Fibroblast of upper back skin (primary cell): ENCODE results near the gene FADS1.
A peak's percentile ranks its signal among the peaks of the same experiment; 100 is the strongest.

Source experiments
- DNase-seq: peaks from one replicate; pipeline ENCODE4 v3.0.0-alpha.2; 2013

The FADS1 gene

GRCh38 chr11:61820174-61820573, 3.4 kb upstream of the FADS1 start:
- peak; percentile 28 for DNase-seq

DNA sequence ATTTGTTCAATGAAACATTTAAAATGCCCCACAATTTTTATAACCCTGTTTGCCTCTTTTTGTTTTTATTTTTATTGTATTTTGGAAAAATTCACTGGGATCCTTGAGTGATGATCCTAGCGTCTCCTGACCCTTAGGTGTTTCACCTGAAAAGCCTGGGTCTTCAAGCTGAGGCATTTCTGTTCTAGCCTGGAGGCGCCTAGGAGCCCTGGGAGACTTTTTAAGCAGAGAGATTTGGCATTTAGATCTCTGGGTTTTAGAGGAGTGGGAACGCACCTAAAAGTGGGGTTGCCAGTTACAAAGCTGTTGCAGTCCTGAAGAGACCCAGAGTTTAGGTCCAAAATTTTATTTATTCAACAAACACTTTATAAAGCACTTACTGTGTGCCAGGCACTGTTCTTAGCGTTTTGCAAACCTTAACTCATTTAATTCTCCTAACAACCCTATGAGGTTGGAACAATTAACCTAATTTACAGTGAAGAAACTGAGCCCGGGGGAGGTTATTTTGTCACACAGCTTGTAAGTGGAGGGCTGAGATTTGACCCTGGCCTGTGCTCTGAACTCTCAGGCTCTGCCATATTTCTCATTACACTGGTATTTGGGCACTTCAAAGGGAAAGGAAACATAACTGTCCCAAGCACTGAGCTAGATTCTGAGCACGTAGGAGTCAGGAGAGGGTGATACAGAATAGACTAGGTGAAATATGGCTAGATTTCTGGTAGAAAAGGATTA, 834 bp upstream of the FADS1 start:
- no peak for DNase-seq

DNA sequence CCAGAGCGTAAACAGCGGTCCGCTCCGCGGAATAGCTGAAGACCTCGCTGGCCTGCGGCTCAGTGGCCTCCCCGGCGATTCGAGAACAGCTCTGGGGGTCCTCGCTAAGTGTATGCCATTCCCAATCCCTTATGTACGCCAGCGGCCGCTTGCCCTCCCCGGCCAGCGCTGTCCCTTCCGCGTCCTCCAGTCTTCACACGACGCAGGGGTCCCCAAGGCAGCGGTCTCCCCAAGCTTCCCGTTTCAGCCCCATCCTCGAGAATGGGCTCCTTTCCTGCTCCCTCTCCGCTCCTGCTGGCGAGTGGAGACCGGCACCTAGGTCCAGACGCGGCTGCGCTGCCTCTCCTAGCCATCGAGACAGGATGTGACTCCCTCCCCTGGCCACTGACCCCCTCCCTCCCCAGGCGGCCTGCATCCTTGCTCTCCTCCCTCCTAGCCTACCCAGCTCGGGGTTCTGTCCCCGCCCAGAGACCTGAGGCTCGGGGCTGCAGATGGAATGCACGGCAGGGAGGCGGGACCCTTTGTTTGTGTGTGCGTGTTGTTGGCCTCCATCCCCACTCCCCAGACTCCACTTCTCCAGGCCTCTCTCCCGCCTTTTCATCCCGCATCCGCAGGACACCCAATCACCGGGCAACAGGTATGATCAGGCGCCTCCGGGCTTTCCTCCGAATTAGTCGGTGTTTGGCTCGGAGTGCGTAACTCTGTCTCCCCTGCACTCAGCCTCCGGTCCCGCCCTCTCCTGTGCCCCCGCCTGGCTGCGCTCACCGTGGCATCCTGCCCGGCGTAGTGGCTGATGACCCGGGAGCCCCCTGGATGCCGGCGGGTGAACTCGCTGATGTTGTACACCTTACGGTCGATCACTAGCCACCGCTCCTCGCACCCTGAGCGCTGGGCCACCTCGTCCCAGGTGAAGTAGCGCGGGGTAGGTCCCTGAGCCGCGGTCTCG, 740 bp downstream of the FADS1 start:
- peak; percentile 70 for DNase-seq

DNA sequence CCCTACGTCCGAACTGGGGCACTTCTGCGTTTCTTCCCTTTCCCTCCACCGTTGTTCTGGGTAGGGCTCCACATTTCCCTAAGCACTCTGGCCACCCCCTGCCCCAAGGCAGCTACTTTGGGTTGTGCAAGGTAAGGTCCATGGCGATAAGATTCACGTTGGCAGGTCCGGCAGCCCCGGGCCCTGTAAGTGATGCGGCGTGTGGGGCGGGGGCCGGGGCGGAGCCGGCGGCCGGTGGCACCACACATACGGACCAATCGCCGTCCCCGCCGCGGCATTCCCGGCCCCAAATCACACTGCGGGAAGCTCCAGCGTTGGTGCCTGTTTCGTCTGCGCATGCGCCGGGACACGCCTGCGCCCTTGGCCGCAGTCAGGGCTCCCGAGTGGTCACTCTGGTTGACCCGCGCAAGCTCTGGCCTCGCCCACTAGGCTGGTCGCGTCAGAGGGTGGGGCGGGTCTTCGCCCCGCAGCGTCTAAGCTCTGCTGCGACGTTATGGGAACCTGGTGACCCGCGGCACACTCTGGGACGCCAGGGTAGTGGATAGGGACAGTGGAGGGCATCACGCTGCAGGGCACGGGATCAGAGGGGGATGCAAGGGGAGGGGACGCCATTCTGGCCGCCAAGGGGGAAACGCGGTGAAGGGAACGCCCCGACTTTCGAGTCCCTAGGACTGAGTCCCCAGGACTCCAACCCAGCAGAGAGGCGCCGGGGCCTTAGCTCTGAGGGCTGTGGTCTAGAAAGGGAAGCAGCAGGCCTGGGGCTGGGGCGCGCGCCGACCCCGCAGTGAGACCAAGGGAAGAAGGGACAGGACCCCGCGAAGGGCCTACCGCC, 1.6 kb downstream of the FADS1 start:
- peak; percentile 93 for DNase-seq

- peak; percentile 29 for DNase-seq
Observed at GRCh38 chr11:61814247-61814957, 2.4 kb downstream of the FADS1 start.

DNA sequence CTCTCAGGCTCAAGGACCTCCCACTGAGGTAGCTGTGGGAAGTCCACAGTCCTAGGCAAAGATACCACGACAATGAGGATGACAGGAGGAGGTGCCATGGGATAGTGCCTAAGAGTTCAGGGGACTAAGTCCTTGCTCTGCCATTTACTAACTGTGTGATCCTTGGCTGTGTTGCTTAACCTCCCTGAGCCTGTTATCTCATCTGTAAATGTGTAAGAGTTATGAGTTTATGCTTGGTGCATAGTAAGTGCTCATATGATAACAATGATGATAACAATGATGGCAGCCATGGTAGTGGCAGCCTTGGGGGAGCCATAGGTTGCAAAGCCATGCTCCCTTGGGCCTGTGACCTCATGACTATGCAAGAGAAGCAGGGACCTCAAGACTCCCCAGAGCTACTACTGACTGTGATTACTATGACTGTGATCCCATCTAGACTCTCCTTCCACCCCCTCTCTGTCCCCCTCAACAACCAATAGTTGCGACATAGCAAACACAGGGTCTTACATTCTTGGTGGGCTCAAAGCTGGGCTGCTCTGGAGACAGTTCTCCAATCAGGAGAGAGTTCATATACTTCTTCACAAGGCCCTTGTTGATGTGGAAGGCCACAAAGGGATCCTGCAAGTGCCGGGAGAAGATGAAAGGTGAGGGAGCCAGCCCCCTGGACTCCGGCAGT, 3.9 kb downstream of the FADS1 start:
- no peak for DNase-seq

DNA sequence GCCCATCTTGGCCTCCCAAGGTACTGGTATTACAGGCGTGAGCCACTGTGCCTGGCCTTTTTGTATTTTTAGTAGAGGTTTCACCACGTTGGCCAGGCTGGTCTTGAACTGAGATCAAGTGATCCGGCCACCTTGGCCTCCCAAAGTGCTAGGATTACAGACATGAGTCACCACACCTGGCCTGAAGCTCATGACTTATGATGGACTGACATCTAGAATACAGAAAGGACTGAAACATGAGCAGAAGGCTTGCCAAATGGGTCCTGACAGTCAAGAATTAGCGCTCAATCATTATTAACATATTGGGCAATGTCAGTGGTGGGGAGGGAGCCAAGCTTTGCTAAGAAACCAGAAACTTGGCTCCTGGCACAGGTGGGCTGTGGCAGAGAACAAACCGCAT, 5.0 kb downstream of the FADS1 start:
- no peak for DNase-seq

GRCh38 chr11:61810671-61811175, 6.1 kb downstream of the FADS1 start:
- no peak for DNase-seq

GRCh38 chr11:61806785-61807184, 10.0 kb downstream of the FADS1 start:
- DNase-seq: no peak

DNA sequence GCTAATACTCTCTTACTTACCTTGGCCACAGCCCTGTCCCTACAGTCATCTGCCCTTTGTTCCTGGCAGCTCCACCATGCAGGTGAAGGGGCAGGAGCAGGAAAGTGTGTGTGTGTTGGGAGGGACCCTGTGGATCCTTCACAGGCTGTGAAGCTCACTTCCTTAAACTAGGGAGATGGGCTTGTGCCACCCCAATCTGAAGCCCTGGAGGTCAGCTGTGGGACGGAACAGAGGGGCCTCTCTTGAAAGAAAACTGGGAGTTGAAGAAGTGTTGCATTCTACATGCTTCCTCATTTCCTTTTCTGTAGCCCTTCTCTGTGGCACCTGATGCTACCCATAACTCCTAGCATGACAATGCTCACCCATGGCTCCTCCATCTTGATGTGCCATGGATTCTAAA, 11.7 kb downstream of the FADS1 start:
- DNase-seq: no peak

GRCh38 chr11:61803889-61804647, 12.7 kb downstream of the FADS1 start:
- DNase-seq: peak; percentile 37

DNA sequence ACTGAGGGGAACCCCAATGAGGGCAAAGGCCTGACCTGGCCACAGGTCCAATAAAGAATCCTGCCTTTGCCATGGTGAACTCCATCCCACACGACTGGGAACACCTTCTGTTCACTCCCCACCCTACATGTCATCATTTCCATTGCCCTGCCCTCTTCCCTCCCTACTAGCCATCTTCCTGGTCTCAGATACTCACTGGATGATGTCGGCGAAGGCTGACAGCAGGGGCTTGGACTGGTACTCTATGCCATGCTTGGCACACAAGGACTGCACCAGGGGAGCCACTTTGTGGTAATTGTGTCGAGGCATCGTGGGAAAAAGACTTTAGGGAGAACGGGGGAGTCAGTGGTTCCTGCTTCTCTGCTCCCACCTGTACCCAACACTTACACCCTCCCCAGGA, 14.2 kb downstream of the FADS1 start:
- DNase-seq: no peak

GRCh38 chr11:61800331-61801281, 16.2 kb downstream of the FADS1 start:
- DNase-seq: no peak

GRCh38 chr11:61799665-61800284, 17.0 kb downstream of the FADS1 start:
- DNase-seq: no peak

DNA sequence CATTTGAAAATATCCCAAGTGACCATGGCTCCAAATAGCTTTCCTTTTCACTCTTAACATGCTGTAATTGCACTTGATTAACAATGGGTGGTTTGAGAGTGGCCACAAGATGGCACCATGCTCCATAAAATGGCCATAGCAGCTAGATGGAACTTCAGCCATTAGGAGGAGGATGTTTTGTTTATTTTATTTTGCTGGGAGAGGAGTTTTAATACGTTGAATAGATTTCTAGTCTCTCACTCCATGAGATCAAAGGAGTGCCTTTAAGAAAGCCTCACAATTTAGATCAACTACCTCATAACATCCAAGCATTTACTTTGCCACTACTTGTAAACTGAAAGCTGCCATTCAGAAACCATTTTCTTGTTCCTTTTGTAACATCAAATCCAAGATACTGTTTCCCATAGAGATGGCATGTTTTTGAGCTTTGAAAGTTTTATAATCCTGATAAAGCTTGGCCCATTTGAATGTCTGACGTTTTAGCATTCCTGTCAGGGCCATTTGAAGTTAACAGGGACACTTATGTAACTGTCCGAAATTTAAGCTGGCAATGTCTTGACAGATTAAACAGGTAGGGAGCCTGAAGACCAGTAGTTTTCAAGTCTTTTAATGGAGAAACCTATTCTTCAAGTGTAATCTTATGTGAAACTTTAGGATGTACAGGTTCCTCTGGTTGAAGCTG, 19.4 kb downstream of the FADS1 start:
- peak; percentile 80 for DNase-seq

GRCh38 chr11:61795876-61796526, 20.8 kb downstream of the FADS1 start:
- no peak for DNase-seq

GRCh38 chr11:61795459-61795858, 21.3 kb downstream of the FADS1 start:
- no peak for DNase-seq

GRCh38 chr11:61794579-61794978, 22.2 kb downstream of the FADS1 start:
- no peak for DNase-seq
